ENCODE data around the gene CPT1B. TPM values are rescaled to one million over a fixed set of nuclear protein-coding genes. Genes with fewer than 3 reads are reported as not detected.
A peak's percentile ranks its signal among the peaks of the same experiment; 100 is the strongest.

CPT1B gene
- total RNA-seq, 1 experiment from 2014 or later = 9.6 TPM

DNA sequence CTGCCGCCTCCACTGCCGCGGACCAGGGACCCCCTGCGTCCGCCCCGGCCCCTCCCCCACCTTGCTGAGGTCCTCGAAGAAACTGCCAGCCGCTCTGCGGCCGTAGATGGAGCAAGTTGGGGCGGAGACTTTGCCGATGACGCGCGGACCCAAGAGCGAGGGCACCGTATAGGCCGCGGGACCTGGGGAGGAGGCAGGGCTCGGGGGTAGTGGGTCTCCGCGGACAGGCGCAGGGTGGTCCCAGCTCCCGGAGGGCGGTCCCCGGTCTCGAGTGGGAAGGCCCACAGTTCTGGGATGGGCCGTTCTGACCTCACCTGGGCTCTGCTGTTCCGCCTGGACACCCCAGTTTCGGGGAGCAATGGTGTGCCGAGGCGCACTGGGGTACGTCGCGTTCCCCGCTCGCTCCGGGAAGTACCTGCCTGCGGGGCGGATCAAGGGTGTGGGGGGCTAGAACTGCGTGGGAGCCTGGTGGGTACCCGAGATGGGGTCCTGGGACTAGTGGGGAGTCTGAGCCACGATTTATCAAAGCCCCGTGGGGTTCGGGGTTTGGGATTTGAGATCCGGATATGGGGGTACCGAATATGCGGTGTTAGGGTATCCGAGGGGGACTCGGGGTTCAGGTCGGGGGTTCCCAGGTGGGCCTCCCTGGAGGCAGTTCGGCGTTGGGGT is 47.2 kb downstream of the CPT1B start:
- peak; percentile 81 for DNase-seq (ENCODE audit: extremely low read depth, low read depth)

DNA sequence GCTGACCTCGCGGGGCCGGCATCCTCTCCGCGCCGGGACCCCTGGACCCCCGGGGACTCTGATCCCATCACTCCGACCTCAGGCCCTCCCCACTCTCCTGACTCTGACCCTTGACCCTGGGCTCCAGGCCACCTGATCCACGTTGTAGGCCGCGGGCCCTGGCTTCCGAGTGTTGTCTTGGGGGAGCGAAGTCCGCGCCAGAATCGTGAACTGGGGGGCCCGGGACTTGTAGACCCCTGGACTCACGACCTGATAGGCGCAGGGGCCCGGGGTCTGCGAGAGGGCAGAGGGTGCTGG is 47.7 kb downstream of the CPT1B start:
- DNase-seq (ENCODE audit: extremely low read depth, low read depth) = no peak

DNA sequence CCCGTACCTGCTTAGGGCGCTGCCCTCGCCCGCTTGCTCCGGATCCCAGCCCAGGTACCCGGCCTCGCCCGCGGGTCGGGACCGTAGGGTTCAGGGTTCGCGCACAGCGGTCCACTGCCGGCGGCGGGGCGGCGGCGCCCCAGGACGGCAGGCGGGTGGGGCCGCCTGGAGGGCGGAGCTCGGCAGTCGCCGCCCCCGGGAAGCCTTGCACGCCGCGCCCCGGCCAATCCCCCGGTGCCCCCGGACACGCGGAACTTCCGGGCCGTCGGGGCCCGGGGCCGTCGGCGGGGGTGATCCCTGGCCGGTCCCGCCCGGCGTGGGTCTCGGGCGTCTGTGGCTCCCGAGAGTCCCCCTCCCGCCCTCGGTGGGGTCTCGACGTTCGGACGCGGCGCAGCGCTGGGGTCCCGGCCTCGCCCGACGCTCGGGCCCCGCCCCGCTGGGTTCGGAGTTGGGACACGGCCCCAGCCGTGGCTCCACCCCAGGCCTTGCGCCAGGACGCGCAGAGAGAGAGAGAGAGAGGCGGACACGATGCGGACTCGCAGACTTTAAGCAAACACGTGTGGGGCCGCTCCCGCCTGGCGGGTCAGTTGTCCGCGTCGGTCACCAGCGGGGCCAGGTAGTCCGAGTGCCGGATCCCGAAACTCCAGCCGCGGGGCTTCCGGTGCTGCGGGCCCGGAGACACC is 48.2 kb downstream of the CPT1B start, which contains the start of gene TYMP:
TSS of gene TYMP (minus strand) at position 116 of the 683 bp plus-strand sequence. CDS start 303 bp downstream, outside the sequence.
- peak; percentile 73 for DNase-seq (ENCODE audit: extremely low read depth, low read depth)

DNA sequence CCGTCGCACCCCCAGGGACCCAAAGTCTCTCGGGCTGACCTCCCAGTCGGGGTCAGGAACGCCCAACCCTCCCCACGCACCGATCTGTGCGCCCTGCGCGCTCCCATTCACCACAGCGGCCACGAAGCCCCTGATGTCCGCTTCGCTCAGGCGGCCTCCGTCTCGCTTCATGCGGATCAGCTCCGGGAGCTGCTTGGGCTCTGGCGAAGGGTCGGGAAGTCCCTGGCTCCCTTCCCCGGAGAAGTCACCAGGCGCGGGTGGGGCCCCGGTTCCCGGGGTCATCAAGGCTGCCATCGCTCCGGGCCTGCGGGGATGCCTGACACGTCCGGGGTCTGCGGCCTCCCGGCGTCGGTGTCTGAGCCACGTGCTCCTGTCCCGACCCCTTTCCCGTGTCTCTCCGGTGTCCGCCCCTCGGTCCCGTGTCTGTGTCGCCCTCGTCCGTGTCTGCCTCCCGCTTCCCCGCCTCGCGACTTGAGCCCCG is 48.8 kb downstream of the CPT1B start:
- DNase-seq (ENCODE audit: extremely low read depth, low read depth) = no peak

GRCh38 chr22:50528682-50529415 is 49.4 kb downstream of the CPT1B start:
- no peak for DNase-seq (ENCODE audit: extremely low read depth, low read depth)

DNA sequence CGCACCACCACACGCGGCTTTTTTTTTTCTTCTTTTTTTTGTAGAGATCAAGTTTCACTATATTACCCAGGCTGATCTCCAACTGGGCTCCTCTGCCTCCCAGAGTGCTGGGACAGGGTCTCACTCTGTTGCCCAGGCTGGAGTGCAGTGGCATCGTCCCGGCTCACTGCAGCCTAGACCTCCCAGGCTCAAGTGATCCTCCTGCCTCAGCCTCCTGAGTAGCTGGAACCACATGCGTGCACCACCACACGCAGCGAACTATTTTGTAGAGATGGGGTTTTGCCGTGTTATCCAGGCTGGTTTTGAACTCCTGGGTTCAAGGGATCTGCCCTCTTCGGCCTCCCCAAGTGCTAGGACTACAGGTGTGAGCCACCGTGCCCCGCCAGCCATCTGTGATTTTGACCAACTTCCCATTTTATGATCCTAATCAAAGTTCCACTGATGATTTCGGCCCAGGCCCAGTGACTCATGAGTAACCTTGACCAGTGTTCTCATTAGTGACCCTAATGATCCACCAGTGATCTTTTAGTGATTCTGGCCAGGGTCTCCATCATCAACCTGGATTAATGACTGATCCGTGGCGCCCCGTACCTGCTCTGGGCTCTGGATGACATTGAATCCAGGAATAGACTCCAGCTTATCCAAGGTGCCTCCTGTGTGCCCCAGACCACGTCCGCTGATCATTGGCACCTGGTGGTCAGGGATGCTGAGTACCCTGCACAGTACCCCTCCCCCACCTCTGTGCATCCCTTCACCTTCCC is 50.1 kb downstream of the CPT1B start:
- DNase-seq (ENCODE audit: extremely low read depth, low read depth) = no peak

- DNase-seq (ENCODE audit: extremely low read depth, low read depth) = no peak
Observed at GRCh38 chr22:50526834-50527801, 51.1 kb downstream of the CPT1B start.

DNA sequence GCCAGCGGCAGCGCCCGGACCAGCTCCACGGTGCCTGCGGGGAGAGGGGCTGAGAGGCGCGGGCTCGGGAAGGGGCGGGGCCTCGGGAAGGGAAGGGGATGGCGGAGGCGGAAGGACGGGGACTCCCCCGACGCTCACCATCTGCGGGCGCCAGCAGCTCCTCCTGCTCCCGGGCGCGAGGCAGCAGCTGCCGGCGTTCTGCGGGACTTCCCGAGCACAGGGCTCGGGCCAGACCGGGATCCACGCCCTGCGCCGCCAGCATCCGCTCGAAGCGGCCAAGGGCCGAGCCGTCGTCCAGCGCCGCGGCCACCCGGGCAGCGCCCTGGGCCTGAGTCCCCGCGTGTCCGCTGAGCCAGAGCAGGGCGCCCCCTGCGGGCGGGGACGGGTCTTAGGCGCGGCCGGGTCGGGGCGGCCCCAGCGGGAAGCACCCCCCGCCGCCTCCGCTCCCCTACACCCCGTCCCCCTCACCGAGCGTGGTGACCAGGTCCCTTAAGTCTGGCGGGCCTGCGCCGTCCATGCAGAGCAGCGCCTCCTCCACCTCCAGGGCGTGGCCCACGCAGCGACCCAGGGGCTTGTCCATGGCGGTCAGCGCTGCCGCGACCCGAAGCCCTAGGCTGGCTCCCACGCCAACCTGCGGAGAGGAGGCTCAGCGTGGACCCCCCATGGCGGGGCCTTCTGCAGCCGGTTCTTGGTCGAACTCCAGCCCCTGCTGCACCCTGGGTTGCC is 52.0 kb downstream of the CPT1B start:
- no peak for DNase-seq (ENCODE audit: extremely low read depth, low read depth)

- no peak for DNase-seq (ENCODE audit: extremely low read depth, low read depth)
Observed at GRCh38 chr22:50525858-50526107, 52.4 kb downstream of the CPT1B start.

DNA sequence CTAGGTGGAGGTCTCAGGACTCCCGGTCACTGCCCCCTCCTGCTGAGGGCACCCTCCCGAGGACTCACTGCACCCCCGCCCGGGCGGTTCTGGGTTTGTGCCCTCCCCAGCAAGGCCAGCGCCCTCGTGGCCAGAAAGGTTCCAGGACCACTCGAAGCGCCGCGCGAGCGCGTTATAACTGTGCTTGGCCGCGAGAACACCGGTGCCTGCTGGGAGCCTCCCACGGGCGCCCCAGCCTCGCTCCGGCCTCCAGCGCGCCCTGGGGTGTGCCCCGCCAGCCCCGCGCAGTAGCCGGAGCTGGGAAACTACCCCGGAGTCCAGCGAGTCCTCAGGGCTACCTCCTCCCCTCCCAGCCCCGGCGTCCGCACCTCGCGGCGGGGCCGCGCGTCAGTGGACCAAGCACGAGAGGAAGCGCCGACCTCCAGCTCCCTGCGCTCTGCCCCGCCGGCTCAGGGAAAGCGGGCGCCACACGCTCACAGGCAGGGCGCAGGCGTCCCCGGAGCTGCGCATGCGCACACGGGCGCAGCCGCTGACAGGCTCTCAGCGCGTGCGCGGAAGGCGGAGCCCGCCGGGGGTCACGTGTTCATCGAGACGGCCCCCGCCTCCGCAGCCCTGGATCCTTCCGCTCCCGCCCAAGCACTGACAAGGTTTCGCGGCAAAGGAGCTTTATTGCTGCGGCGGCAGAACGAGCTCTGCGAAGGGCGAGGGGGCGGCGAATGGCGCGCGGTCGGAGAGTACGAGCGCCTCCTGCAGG is 52.9 kb downstream of the CPT1B start, which contains the start of gene SCO2:
TSS of gene SCO2 (minus strand) at position 495 of the 754 bp plus-strand sequence. CDS start 1,187 bp downstream, outside the sequence.
- DNase-seq (ENCODE audit: extremely low read depth, low read depth) = peak; percentile 88

GRCh38 chr22:50524676-50525103 is 53.5 kb downstream of the CPT1B start:
- DNase-seq (ENCODE audit: extremely low read depth, low read depth) = no peak

- DNase-seq (ENCODE audit: extremely low read depth, low read depth) = no peak
Observed at GRCh38 chr22:50523806-50524675, 54.2 kb downstream of the CPT1B start.

GRCh38 chr22:50523458-50523805 is 54.8 kb downstream of the CPT1B start:
- no peak for DNase-seq (ENCODE audit: extremely low read depth, low read depth)

- no peak for DNase-seq (ENCODE audit: extremely low read depth, low read depth)
Observed at GRCh38 chr22:50522806-50523438, 55.3 kb downstream of the CPT1B start.

DNA sequence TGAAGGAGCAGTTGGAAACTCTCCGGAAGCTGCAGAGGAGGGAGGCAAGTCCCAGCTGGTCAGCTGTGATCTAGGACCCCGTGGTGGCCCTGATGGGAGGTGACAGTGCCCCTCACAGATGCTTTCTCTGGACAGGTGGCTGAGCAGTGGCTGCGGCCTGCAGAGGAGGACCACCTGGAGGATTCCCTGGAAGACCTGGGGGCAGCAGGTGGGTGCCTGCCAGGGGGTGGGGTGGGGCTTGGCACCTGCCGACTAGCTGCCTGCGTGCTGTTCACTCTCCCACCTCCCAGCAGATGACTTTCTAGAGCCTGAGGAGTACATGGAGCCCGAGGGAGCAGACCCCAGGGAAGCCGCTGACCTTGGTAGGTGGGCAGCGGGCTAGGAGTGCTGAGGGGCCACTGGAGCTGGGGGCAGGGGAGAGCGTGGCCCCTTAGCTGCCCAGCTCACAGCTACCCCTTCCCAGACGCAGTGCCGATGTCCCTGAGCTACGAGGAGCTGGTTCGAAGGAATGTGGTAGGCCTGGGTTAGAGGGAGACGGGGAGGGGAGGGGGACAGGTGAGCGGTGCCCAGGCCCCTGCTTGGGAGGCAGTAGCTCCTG is 55.9 kb downstream of the CPT1B start:
- no peak for DNase-seq (ENCODE audit: extremely low read depth, low read depth)

GRCh38 chr22:50521710-50522109 is 56.5 kb downstream of the CPT1B start:
- DNase-seq (ENCODE audit: extremely low read depth, low read depth) = no peak

Data from NCI-H460 (cell line).